Stimulated activated CD4-positive, alpha-beta T cell treated with anti-CD3 and anti-CD28 coated beads, TNF-alpha, amount 100 ng/mL, for 24 hours (primary cell): ENCODE data around the gene CLSTN1.

Experiments
- DNase-seq, 3 experiments: peaks; one replicate each; pipeline ENCODE4 v3.0.0-alpha.2; 2020; ENCODE audit warnings: low read depth in 3 of 3

CLSTN1 gene

GRCh38 chr1:9730096-9730901 is 93.5 kb downstream of the CLSTN1 start:
- DNase-seq, result no peak

DNA sequence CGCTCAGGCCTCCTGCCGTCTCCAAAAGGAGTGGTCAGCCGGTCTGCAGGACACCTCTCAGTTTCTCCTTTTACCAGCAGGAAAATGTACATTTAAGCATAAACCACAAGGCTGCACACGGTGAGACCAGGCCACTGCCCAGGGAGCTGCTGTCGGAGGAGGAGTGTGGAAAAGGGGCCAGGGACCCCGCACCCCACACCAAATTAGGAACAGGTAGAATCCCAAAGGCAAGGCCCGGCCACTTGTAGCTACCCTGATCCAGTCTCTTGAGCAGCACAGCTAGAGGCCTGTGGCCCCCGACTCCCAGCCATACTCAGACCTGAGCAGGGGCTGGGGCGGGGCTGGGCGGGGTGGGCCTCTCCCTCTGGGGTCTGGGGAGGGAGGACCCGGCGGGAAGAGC is 94.2 kb downstream of the CLSTN1 start:
- DNase-seq, result no peak

GRCh38 chr1:9728451-9729295 is 95.1 kb downstream of the CLSTN1 start:
- DNase-seq, result peak in 2 of 3 experiments; percentile 47 to 73

DNA sequence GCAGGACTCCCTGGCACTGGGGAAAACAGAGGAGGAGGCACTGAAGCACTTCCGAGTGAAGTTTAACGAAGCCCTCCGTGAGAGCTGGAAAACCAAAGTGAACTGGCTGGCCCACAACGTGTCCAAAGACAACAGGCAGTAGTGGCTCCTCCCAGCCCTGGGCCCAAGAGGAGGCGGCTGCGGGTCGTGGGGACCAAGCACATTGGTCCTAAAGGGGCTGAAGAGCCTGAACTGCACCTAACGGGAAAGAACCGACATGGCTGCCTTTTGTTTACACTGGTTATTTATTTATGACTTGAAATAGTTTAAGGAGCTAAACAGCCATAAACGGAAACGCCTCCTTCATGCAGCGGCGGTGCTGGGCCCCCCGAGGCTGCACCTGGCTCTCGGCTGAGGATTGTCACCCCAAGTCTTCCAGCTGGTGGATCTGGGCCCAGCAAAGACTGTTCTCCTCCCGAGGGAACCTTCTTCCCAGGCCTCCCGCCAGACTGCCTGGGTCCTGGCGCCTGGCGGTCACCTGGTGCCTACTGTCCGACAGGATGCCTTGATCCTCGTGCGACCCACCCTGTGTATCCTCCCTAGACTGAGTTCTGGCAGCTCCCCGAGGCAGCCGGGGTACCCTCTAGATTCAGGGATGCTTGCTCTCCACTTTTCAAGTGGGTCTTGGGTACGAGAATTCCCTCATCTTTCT is 96.7 kb downstream of the CLSTN1 start:
- DNase-seq, result no peak

- no peak for DNase-seq
These were observed 97.4 kb downstream of the CLSTN1 start for GRCh38 chr1:9726406-9726805.

- peak in 2 of 3 experiments; percentile 51 to 63 for DNase-seq
These were observed 98.9 kb downstream of the CLSTN1 start for GRCh38 chr1:9724706-9725476.

DNA sequence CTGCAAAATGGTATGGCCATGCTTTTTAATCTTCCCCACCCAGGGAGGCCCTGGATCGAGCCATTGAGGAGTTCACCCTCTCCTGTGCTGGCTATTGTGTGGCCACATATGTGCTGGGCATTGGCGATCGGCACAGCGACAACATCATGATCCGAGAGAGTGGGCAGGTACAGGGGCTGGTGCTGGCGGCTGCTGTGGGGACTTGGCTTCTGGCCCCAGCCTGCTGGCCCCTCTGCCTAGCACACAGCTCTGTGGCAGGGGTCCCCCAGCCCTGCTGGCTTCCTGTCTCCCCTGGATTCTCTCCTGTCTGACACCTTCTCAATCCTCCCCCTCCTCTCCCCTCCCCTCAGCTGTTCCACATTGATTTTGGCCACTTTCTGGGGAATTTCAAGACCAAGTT is 99.8 kb downstream of the CLSTN1 start:
- DNase-seq, result no peak

GRCh38 chr1:9723068-9723805 is 100.5 kb downstream of the CLSTN1 start:
- DNase-seq, result no peak

- no peak for DNase-seq
These were observed 101.4 kb downstream of the CLSTN1 start for GRCh38 chr1:9722378-9722749.

DNA sequence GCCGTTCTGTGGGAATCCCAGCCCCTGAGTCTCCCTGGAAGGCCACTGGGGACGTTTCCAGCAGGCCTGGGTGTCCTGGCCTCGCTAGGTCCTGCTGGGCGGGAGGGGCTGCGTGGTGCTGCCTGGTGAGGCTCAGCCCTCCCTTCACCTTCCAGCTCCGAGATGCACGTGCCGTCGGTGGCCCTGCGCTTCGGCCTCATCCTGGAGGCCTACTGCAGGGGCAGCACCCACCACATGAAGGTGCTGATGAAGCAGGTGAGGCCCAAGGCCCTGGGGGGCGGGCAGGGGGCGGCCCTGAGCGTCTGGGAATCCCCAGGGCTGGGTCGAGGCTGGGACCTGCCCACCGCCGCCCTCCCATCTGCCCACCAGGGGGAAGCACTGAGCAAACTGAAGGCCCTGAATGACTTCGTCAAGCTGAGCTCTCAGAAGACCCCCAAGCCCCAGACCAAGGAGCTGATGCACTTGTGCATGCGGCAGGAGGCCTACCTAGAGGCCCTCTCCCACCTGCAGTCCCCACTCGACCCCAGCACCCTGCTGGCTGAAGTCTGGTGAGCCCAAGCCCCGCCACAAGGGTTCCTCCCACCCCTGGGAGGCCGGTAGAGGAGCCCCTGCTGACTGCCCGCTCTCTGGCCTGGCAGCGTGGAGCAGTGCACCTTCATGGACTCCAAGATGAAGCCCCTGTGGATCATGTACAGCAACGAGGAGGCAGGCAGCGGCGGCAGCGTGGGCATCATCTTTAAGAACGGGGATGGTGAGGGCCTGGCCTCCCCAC is 102.0 kb downstream of the CLSTN1 start:
- peak; percentile 62 to 77 (median 64) for DNase-seq

DNA sequence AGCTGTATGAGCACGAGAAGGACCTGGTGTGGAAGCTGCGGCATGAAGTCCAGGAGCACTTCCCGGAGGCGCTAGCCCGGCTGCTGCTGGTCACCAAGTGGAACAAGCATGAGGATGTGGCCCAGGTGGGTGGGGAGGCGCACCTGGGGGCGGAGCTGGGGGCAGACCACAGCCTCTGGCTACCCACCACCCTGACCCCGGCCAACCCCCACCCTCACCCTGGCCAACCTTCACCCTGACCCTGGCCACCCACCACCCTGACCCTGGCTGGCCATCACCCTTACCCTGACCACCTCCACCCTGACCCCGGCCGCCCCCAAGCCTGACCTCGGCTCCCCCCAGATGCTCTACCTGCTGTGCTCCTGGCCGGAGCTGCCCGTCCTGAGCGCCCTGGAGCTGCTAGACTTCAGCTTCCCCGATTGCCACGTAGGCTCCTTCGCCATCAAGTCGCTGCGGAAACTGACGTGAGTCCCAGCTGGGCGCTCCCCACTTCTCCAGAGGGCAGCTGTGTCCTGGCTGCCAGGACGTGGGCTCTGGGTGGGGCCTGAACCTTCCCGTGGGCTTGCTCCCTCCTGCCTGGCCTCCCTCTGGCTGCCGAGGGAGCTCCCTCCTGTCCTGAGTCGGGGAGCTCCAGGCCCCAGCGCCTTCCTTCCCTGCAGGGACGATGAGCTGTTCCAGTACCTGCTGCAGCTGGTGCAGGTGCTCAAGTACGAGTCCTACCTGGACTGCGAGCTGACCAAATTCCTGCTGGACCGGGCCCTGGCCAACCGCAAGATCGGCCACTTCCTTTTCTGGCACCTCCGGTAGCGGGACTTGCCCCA is 102.8 kb downstream of the CLSTN1 start:
- DNase-seq, result no peak

GRCh38 chr1:9719978-9720722 is 103.6 kb downstream of the CLSTN1 start:
- DNase-seq, result no peak

- DNase-seq, result no peak
These were observed 105.6 kb downstream of the CLSTN1 start for GRCh38 chr1:9718006-9718680.

DNA sequence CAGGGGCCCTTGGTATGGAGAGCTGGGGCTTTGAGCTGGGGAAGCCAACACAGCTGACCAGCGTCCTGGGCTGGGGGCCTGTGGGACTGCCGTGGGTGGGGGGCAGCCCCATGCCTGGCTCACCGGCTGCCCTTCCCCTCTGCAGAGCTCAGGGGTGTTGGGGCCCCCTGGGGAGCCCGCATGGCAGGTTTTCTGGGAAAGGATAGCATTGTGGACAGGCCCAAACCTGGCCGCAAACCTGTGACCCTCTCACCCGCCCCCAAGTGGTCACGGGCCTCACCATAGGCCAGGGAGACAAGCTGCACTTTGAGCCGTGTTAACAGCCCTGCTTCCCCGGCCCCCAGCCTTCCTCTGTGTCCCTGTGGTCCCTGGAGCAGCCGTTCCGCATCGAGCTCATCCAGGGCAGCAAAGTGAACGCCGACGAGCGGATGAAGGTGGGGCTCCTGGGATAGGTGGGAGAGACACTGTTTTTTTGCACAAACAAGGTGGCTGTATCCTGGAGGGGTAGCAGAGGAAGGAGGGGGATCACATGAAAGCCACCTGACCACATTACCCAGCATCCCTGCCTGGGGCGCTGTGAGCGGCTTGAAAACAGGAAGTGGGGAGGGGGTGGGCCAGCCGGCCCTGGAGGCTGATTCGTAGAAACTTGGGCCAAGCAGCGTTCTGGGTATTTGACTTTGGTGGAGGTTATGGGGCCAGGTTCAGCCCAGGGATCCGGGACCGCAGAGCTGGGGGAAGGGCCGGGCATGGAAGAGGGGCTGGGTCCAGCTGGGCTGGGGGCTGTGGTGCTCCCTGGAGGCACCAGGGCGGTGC is 106.4 kb downstream of the CLSTN1 start:
- peak; percentile 65 to 84 (median 68) for DNase-seq

DNA sequence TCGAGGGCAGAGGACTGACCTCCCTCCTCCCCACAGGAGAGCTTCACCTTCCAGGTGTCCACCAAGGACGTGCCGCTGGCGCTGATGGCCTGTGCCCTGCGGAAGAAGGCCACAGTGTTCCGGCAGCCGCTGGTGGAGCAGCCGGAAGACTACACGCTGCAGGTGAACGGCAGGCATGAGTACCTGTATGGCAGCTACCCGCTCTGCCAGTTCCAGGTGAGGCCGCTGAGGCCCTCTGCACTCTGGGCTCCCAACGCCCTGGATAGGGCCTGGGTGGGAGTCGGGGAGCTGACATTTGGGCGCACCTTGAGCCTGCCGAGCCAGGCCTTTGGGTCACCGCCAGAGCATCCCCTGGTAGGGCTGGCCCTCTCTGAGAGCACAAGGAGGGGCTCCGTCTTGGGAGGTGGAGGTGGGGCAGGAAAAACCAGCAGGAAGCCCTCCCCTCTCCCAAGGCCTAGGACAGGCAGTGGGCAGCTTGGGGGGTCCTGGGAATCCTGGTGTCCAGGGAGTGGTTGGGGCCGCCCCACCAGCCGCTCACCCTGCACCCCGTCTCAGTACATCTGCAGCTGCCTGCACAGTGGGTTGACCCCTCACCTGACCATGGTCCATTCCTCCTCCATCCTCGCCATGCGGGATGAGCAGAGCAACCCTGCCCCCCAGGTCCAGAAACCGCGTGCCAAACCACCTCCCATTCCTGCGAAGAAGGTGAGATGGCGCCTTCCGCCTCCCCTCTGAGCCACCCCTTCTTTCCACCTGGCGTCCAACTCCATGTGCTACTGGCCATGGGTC is 107.2 kb downstream of the CLSTN1 start:
- peak in 1 of 3 experiments; percentile 34 for DNase-seq
